Left lobe of liver (tissue), 2 donors: Measurements from ENCODE around the gene UMODL1. TPM values are rescaled to one million over a fixed set of nuclear protein-coding genes. Genes with fewer than 3 reads are reported as not detected.

ENCODE experiments used
- ATAC-seq: fragments of 200-7000 bp; cut with Tn5 transposase; one replicate; pipeline ENCODE4 v1.9.1; 2020; ENCODE audit warnings: mild to moderate bottlenecking, moderate library complexity
- DNase-seq: peaks from one replicate; pipeline ENCODE4 v3.0.0-alpha.2; 2020; ENCODE audit warnings: low spot score
- total RNA-seq: library from RNA; stranded (reverse); gene quantifications from one replicate; pipeline ENCODE4 v1.2.1, GENCODE V29; 2021
- donor health status: DM: no; HTN: no; CAD: no; lungs with moderate emphysema.
- donor health status: DM: no; HTN: yes; CAD: no.

UMODL1 gene
- total RNA-seq, 1 donor from 2014 or later, result 0.18 TPM

GRCh38 chr21:42183374-42184266 is 112.5 kb downstream of the UMODL1 start:
- no peak for DNase-seq
- no peak for ATAC-seq

DNA sequence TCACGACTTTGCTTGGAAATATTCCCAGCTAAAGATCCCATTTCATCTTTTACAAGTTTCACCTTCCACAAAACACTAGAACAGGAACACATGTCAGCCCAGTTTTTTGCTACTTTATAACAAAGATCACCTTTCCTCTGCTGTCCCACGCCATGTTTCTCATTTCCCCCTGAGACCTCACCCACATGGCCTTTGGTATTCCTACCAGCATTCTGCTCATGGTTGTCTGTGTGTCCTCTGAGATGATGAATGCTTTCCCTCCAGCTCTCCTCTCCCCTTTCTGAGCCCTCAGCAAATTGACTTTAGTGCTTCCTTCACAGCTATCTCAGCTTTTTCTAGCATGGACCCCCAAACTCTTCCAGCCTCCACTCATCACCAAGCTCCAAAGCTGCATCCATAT is 115.5 kb downstream of the UMODL1 start:
- DNase-seq (no peak), ATAC-seq (no peak)

DNA sequence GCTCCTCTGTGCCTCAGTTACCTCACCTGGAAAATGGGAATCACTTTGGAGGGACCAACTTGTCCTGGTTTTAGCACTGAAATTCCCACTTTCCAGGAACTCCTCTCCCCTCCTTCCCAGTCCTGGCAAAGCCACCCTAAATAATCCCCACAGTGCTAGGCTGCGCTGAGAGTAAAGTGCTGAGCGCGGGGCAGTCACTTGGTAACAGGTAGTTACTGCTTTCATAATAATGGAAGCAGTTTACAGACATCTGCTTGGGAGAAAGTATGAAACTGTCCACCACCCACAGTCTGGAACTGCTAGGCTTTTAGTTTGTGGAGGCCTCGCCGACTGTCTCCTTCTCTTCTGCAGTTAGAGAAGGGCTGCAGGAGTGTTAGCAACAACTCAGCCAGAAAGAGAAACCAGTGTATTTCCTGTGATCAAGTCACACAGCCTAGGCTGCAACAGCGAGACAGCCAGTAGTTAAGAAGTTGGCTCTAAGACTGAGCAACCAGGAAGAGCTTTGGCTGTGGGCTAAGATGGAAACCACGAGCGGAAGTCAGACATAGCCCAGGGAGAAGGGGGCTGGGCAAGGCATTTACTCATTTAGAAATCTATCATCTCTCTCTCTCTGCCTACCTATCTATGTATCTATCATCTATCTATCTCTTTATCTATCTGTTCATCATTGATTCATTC is 117.0 kb downstream of the UMODL1 start:
- DNase-seq (no peak), ATAC-seq (peak; percentile 68)

GRCh38 chr21:42188663-42189062 is 117.5 kb downstream of the UMODL1 start:
- ATAC-seq (no peak), DNase-seq (no peak)

- DNase-seq, result no peak
- no peak for ATAC-seq
These were observed 118.3 kb downstream of the UMODL1 start for GRCh38 chr21:42189431-42189830.

GRCh38 chr21:42189860-42190485 is 118.9 kb downstream of the UMODL1 start:
- ATAC-seq, result no peak
- DNase-seq, result no peak

- DNase-seq, result no peak
- ATAC-seq, result no peak
These were observed 119.4 kb downstream of the UMODL1 start for GRCh38 chr21:42190486-42190863.

DNA sequence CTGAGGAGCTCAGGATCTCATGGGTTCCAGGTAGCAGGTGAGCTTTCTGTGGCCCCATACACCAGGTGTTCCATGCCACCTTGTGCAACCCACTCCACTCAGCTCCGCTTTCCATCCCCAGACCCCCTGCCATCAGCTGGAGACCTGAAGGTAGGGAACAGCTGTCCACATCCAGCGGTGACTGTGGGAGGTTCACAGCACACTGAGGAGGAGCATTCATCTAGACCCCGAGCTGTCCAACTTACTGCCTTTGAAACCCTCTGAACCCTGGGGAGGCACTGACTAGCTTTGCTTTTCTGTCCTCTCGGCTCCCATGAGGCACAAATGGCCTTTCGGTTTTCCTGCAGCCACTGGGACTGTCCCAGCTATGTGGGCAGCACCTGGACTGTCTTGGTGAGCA is 119.9 kb downstream of the UMODL1 start:
- DNase-seq (no peak), ATAC-seq (no peak)

DNA sequence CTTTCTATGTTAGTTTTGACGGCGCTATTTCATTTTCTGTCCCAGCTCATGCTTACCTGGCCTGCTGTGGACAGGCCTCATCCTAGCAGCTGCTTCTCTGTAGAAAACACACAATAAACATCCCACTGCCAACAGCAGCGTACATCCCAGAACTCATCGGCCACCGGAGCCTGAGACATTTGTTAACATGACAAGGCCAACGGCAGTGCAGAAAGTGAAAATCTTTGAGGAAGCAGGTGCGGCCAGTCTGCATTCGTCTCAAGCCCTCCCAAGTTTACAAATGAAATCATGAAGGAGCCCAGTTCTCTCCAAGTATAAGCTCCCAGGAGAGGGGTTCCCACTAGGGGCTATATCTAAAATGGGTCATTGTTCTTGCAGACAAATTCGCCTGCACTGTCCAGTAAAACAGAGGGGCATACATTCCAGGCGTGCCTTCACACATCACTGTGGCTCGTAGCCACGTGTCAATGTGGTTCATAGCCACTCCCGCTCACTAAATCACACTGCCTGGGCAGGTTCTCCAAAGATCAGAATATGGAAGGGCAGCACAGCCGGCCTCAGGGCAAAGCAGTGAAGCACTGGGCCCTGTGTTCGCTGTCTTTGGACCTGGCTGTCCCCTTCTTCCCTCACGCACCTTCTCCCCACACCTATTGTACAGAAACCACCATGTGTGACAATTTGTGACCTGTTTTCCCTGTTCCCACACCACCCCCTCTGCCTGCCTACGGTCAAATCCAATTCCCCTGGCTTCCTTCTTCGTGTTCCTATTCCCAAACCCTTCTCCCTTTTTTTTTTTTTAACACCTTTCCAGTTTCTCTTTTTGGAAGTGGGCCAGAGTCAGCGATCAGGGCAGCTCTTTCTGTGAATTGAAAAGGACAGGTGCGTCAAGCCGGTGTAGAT is 120.8 kb downstream of the UMODL1 start:
- ATAC-seq, result no peak
- no peak for DNase-seq

Other genes with a start within 250 kb of the UMODL1 start
- 3.2 TPM for gene PRDM15, start 192.0 kb upstream of the UMODL1 start, total RNA-seq
- gene C2CD2, start 117.3 kb upstream of the UMODL1 start, total RNA-seq, result 10.5 TPM
- gene ZBTB21, start 61.0 kb upstream of the UMODL1 start, total RNA-seq, result 4.2 TPM
- gene ABCG1, start 147.8 kb downstream of the UMODL1 start, total RNA-seq, result 4.7 TPM
- 4.1 TPM for gene TFF3, start 244.1 kb downstream of the UMODL1 start, total RNA-seq